NOMO-1 treated with dmso at 0.1 percent for 144 hours (cell line): ENCODE results near the gene MRTFA.

Source experiments
- DNase-seq: peaks from one replicate; lab custom pipeline; 2025; ENCODE audit not compliant: unreplicated experiment; lab: John Stamatoyannopoulos, UW

Gene MRTFA

GRCh38 chr22:40415531-40416266 lies 220.8 kb downstream of the MRTFA start:
- peak; percentile 47 for DNase-seq

- no peak for DNase-seq
Observed at GRCh38 chr22:40414838-40415505, 221.5 kb downstream of the MRTFA start.

- no peak for DNase-seq
Observed at GRCh38 chr22:40414311-40414710, 222.2 kb downstream of the MRTFA start.

DNA sequence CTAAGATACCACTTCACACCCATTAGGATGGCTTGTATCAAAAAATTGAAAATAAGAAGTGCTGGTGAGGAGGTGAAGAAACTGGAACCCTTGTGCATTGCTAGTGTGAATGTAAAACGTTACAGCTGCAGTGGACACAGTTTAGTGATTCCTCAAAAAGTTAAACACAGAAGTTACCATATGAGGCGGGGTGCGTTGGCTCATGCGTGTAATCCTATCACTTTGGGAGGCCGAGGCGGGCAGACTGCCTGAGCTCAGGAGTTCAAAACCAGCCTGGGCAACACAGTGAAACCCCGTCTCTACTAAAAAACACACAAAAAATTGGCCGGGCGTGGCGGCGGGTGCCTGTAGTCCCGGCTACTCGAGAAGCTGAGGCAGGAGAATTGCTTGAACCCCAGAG lies 222.6 kb downstream of the MRTFA start:
- no peak for DNase-seq

GRCh38 chr22:40412441-40412840 lies 224.1 kb downstream of the MRTFA start:
- DNase-seq = peak; percentile 81

- DNase-seq = no peak
Observed at GRCh38 chr22:40411506-40411861, 225.0 kb downstream of the MRTFA start.

DNA sequence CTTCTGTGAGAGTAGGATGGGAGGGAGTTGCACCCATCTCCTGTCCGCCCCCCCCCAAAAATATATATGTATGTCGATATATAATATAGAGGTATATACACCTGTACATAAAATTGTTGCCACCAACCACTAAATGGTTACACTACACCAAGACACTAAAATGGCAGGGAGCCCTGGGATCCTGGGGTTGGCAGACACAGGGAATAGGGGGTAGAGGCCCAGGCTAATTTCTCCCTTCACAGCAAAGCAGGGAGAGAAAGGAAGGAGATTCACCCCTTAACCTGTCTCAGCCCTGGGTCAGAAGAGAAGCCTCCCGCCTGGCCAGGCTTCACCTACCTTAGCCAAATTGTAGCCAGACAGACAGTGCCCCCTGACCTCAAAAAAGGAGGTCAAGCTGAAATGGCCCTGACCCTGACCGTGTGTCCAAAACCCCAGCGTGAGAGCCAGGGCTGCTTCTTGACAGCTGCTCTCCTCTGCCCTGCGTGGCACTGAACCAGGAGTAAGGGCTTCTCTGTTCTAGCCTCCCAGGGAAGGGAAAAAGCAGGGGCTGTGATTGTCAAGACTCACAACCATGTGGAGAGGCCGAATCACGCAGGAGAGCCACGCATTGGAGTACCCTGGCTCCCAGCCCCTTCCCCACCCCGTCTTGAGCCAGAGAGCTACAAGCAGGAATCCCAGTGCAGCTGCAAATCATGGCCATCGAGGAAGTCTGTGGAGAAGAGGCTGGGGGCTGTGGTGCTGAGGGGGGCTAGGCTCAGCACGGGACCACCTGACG lies 225.6 kb downstream of the MRTFA start:
- DNase-seq = no peak

DNA sequence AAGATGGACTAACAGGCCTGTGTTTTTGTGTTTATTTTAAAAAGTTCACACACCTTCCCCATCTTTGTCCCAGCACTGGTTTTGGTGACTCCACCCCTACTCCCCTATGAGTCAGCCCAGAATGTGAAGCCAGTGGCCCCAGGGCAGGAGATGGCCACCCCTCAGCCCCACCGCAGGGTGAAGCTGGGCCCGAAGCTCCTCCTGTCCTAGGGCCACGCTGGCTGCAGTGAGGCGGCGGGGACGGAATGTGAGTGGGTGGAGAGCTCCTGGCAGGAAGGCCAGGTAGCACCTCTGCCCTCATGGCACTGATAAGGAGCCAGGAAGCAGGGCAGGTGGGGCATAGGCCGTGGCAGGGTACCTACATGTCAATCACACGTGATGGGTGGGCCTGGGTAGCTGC lies 226.2 kb downstream of the MRTFA start:
- no peak for DNase-seq

DNA sequence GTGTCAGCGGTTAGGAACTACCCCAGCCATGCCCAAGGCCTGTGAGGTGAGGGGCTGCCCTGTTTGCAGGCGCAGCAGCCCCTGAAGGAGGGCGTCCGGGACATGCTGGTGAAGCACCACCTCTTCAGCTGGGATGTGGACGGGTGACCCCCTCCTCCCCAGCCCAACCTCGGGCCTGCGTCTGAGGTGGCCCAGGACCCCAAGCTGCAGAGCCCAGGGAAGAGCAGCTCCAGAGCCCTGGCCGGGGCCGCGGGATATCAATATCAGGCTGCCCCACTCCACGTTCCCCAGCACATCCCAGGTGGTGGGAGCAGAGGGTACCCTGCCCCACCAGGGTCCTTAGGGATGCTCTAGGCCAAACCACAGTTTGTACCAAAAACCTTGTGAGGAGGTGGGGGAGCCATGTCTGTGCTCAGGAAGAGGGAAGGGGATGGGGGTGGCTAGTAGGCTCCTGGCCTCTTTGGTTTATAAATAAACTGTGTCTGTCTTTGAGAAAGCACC lies 226.9 kb downstream of the MRTFA start:
- no peak for DNase-seq

- no peak for DNase-seq
Observed at GRCh38 chr22:40408718-40409612, 227.6 kb downstream of the MRTFA start.

DNA sequence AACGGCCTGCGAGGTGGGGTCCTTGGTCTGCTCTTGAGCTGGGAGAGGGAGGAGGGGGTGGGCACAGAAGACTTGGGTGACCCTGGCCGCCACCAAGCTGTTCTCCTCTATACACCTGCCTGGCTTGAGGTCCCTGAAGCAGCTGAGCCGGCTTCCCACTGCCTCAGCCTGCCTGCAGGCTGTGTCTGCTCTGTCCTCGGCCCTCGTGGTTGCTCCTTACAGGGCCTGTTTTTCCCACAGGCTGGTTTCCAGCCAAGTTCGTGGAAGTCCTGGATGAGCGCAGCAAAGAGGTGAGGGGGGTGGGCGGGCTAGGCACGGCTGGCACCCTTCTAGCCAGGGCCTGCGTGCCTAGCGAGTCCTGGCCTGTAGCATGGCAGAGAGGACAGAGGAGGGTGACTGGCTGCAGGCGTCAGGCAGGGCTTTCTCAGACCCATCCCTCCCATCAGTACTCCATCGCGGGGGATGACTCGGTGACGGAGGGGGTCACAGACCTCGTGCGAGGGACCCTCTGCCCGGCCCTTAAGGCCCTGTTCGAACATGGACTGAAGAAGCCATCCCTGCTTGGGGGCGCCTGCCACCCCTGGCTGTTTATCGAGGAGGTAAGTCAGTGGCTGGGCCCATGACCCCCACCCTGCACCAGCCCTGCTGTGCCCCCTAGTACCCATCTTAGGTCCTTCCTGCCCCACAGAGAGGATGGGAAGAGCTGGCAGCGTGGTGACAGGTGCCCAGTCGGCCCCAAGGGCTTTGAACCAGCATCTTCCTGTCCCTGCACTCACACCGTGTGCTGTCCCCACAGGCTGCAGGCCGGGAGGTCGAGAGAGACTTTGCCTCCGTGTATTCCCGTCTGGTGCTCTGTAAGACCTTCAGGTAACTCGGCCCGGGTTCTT lies 228.4 kb downstream of the MRTFA start:
- no peak for DNase-seq

GRCh38 chr22:40407021-40407761 lies 229.3 kb downstream of the MRTFA start:
- DNase-seq = no peak

DNA sequence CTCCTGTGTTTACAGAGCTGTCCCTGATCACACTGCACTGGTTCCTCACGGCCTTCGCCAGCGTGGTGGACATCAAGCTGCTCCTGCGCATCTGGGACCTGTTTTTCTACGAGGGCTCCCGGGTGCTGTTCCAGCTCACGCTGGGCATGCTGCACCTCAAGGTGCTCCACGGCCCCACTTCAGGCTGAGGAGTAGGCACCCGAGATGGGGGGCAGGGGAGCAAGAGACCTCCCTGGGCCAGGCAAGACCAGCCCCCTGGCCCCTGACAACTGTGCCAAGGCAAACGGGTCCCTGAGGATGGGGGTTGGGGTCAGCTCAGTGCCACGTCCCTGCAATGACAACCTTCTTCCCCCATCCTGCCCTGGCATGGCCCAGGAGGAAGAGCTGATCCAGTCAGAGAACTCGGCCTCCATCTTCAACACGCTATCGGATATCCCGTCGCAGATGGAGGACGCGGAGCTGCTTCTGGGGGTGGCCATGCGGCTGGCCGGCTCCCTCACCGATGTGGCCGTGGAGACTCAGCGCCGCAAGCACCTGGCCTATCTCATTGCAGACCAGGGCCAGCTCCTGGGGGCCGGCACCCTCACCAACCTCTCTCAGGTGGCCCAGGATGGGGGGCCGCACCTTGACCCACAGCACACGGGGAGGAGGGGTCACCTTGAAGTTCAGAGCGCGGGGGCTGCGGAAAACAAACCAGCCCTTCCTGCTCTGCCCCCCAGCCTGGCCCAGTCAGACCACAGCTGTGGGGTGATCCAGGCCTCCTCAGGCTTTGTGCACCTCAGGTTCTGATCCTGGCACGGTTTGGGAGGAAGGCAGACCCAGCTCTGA lies 230.2 kb downstream of the MRTFA start:
- no peak for DNase-seq

GRCh38 chr22:40405178-40406062 lies 231.1 kb downstream of the MRTFA start:
- no peak for DNase-seq

DNA sequence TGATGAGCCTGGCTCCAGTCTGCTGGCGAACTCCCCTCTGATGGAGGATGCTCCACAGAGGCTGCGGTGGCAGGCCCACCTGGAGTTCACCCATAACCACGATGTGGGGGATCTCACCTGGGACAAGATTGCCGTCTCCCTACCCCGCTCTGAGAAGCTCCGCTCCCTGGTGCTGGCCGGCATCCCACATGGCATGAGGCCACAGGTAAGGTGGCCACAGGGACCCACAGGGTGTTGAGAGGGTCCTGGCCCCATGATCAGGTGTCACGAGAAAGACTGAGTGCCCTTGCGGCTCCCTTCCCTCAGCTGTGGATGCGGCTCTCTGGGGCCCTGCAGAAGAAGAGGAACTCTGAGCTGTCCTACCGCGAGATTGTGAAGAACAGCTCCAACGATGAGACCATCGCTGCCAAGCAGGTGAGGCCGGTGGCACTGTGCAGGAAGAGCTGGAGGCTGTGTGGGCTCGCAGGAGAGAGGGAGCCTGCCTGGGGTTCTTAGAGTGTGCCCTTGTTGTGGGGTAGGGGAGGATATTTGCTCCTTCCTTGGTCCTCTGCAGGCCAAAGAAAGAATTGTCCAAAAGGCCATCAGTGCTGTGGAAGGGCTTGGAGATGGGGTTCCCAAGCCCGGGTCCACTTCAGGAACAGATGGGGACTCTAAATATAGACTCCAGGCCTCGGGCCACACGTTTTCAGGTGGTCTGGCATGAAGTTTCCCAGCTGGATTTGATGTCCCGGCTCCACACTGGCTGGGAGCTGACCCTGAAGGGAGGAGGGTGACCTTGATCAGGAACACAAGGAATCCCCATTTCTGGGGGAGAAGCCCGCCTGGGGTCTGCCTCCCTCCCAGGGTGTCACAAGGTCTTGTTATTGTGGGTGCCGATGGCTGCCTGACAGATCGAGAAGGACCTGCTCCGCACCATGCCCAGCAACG lies 232.0 kb downstream of the MRTFA start:
- no peak for DNase-seq

DNA sequence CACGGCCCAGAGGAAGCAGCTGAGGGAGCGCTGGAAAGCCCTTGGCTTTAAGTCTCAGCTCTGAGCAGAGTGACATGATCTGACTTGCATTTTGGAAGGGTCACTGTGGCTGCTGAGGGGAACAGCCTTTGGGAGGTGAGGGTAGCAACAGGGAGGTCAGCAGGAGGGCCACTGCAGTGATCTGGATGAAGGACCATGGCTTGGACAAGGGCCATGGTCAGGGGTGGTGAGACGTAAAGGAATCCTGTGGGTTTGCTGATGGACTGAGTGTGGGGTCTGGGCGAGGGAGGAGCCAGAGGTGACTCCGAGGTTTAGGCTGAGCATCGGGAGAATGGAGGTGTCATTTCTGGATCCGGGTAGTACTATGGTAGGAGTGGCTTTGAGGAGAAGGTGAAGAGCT lies 232.9 kb downstream of the MRTFA start:
- DNase-seq = no peak
